DOHH2 (cell line): ENCODE measurements around the gene PSMG1.

Experiments used
- H3F3A ChIP-seq: fragments of 200-600 bp; sonication (generic), shearing (Covaris generic); 2 replicates; pipeline ENCODE4 v1.6.0; 2016; ENCODE audit warnings: antibody characterized with exemption, mild to moderate bottlenecking; ENCODE audit not compliant: control insufficient read depth, insufficient read depth
- H3K27ac ChIP-seq: fragments of 200-600 bp; sonication (generic); 2 replicates; pipeline ENCODE4 v1.5.1; 2014; ENCODE audit warnings: low read depth, mild to moderate bottlenecking, low read length, moderate library complexity
- H3K27me3 ChIP-seq: fragments of 200-600 bp; sonication (generic); 2 replicates; pipeline ENCODE4 v1.6.1; 2014; ENCODE audit warnings: mild to moderate bottlenecking, low read length, mixed read lengths; ENCODE audit not compliant: control insufficient read depth
- H3K36me3 ChIP-seq: fragments of 200-600 bp; sonication (generic); 2 replicates; pipeline ENCODE4 v1.6.1; 2014; ENCODE audit warnings: mild to moderate bottlenecking, low read length, moderate library complexity, mixed read lengths; ENCODE audit not compliant: control insufficient read depth
- H3K4me1 ChIP-seq: fragments of 200-600 bp; sonication (generic); 2 replicates; pipeline ENCODE4 v1.6.1; 2014; ENCODE audit warnings: mild to moderate bottlenecking, low read length, mixed read lengths; ENCODE audit not compliant: control insufficient read depth
- H3K4me2 ChIP-seq: fragments of 200-600 bp; sonication (generic); 2 replicates; pipeline ENCODE4 v1.6.0; 2014; ENCODE audit warnings: mild to moderate bottlenecking, low read length, moderate library complexity
- H3K4me3 ChIP-seq: fragments of 200-600 bp; sonication (generic); 2 replicates; pipeline ENCODE4 v1.5.1; 2014; ENCODE audit warnings: mild to moderate bottlenecking, low read length, mixed read lengths
- H3K79me2 ChIP-seq: fragments of 200-600 bp; sonication (generic); 2 replicates; pipeline ENCODE4 v1.6.1; 2014; ENCODE audit warnings: mild to moderate bottlenecking, low read length, mixed read lengths; ENCODE audit not compliant: control insufficient read depth
- H3K9me2 ChIP-seq: fragments of 200-600 bp; sonication (generic); replicated peaks from 2 replicates; pipeline ENCODE4 v1.6.1; 2014; ENCODE audit warnings: mild to moderate bottlenecking, low read length, mixed read lengths; ENCODE audit not compliant: control insufficient read depth
- H3K9me3 ChIP-seq: fragments of 200-600 bp; sonication (generic); 2 replicates; pipeline ENCODE4 v1.6.1; 2014; ENCODE audit warnings: antibody characterized with exemption, low read length, mixed read lengths; ENCODE audit not compliant: control insufficient read depth, insufficient read depth
- H4K20me1 ChIP-seq: fragments of 200-600 bp; sonication (generic); 2 replicates; pipeline ENCODE4 v1.6.0; 2014; ENCODE audit warnings: low read depth, mild to moderate bottlenecking, antibody characterized with exemption, low read length, moderate library complexity; ENCODE audit not compliant: control insufficient read depth, insufficient read depth
- EZH2phosphoT487 ChIP-seq: fragments of 200-600 bp; sonication (generic); IDR thresholded peaks from 2 replicates; pipeline ENCODE4 v1.6.1; 2017; ENCODE audit warnings: borderline replicate concordance, mild to moderate bottlenecking, antibody characterized with exemption, low read length, moderate library complexity, mixed read lengths
- TF ChIP-seq, protein P1 (sequence below): fragments of 200-600 bp; sonication (generic); IDR thresholded peaks from one replicate; pipeline ENCODE4 v1.5.1; 2014; ENCODE audit warnings: antibody characterized with exemption, mild to moderate bottlenecking, low read depth, low read length; ENCODE audit not compliant: poor library complexity, severe bottlenecking

PSMG1 gene

DNA sequence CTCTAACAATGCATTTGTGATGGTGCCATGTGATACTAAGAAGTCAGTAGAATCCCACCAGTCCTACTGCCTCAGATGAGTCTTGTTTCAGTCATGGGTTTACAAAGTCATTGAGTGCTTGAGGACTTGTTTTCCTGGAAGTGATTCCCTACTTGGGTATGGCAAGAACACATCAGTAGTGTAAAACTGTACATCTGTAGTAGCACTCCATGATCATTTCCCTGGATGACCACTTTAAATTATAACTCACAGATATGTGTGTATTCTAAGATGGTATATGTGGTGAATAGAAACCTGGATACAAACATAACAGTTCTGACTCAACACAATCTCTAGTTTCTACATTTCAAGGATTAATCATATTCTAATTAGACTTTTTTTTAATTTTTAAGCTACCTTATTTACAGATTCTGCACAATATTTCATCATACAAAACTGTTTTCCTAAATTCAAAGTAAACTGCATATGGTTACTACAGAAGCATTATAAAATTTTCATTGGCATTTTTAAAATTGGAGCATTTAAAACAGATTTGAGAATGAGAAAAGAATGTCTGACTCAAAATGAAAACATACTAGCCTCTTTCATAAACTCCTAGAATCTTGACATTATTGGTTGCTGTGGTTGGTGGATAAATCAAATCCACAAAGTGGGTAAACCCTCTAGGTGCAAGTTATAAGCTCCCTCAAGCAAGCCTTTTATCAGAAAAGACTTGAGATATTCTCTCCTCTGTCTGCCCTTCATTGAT is 6.8 kb upstream of the PSMG1 start:
- Histone ChIP-seq H3K9me2 (no peaks in the 10 kb centered on the region), H3K4me2 (no peak overlapping the region), H3K9me3 (no peaks in the 10 kb centered on the region), H3K27ac (no peak overlapping the region), H4K20me1 (no peaks in the 10 kb centered on the region), H3F3A (peaks cover 55% of the 10 kb centered on the region), H3K36me3 (peaks cover 43% of the 10 kb centered on the region), H3K27me3 (no peaks in the 10 kb centered on the region), H3K4me1 (peaks cover 42% of the 10 kb centered on the region), H3K79me2 (no peaks in the 10 kb centered on the region; the same call in 1 of the 2 replicates), H3K4me3 (no peak overlapping the region)
- TF ChIP-seq, protein P1, sequence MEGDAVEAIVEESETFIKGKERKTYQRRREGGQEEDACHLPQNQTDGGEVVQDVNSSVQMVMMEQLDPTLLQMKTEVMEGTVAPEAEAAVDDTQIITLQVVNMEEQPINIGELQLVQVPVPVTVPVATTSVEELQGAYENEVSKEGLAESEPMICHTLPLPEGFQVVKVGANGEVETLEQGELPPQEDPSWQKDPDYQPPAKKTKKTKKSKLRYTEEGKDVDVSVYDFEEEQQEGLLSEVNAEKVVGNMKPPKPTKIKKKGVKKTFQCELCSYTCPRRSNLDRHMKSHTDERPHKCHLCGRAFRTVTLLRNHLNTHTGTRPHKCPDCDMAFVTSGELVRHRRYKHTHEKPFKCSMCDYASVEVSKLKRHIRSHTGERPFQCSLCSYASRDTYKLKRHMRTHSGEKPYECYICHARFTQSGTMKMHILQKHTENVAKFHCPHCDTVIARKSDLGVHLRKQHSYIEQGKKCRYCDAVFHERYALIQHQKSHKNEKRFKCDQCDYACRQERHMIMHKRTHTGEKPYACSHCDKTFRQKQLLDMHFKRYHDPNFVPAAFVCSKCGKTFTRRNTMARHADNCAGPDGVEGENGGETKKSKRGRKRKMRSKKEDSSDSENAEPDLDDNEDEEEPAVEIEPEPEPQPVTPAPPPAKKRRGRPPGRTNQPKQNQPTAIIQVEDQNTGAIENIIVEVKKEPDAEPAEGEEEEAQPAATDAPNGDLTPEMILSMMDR: no peak

- H3K36me3 ChIP-seq: peaks cover 29% of the 10 kb centered on the region
- no peak overlapping the region; the same call in 1 of the 2 replicates for H3K27ac ChIP-seq
- no peak overlapping the region for H3K4me3 ChIP-seq
- TF ChIP-seq EZH2phosphoT487: no peak
- TF ChIP-seq, protein P1: no peak
- H3K9me2 ChIP-seq: no peaks in the 10 kb centered on the region
- H3K4me1 ChIP-seq: peaks cover 51% of the 10 kb centered on the region
- no peaks in the 10 kb centered on the region for H4K20me1 ChIP-seq
- H3K79me2 ChIP-seq: no peaks in the 10 kb centered on the region; the same call in 1 of the 2 replicates
- peaks cover 66% of the 10 kb centered on the region for H3F3A ChIP-seq
- no peak overlapping the region for H3K4me2 ChIP-seq
- H3K9me3 ChIP-seq: no peaks in the 10 kb centered on the region
- no peaks in the 10 kb centered on the region for H3K27me3 ChIP-seq
Measured at GRCh38 chr21:39188521-39189139, 5.4 kb upstream of the PSMG1 start.

DNA sequence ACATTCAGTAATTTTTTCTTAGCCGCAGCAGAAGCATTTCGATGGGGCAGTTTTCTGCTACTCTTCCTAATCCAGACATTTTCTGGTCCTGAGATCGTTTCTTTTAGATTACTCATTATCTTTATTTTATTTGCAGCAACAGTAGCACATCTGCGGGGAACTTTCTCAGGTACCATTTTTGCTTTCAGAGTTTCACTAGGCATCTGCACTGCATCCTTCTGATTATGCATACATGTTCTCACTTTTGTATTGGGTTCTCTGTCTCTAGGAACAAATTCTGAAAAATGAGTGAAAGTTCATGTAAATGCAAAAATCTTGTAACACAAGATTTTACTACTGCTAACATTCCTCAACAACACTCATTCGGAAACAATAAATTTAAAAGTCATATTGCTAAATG is 3.9 kb upstream of the PSMG1 start:
- no peaks in the 10 kb centered on the region; the same call in 1 of the 2 replicates for H4K20me1 ChIP-seq
- H3K9me3 ChIP-seq: no peaks in the 10 kb centered on the region
- H3K4me2 ChIP-seq: no peak overlapping the region
- H3K27me3 ChIP-seq: no peaks in the 10 kb centered on the region
- H3K4me1 ChIP-seq: peaks cover 53% of the 10 kb centered on the region
- peaks cover 21% of the 10 kb centered on the region for H3K36me3 ChIP-seq
- no peak overlapping the region for H3K4me3 ChIP-seq
- H3K79me2 ChIP-seq: peaks cover 11% of the 10 kb centered on the region
- no peaks in the 10 kb centered on the region for H3K9me2 ChIP-seq
- TF ChIP-seq, protein P1: no peak
- TF ChIP-seq EZH2phosphoT487: no peak
- H3K27ac ChIP-seq: no peak overlapping the region
- H3F3A ChIP-seq: peaks cover 63% of the 10 kb centered on the region
